Measurements from ENCODE around the gene KCNT1. TPM values are rescaled to one million over a fixed set of nuclear protein-coding genes. Genes with fewer than 3 reads are reported as not detected.

KCNT1 gene
- total RNA-seq, 4 donors from 2014 or later, result 0.06 to 0.17 TPM; not detected in 2

- Histone ChIP-seq H3K9me3 (no peaks in the 10 kb centered on the region), H3K27me3 (peaks cover 0 to 97% (median 0%) of the 10 kb centered on the region in 4 donors), H3K4me1 (peaks cover 0 to 7% (median 3%) of the 10 kb centered on the region in 4 donors), H3K4me3 (no peak overlapping the region), H3K27ac (replicated peaks in 1 of 4) (no peak overlapping the region), H3K36me3 (no peaks in the 10 kb centered on the region)
- intact Hi-C loops (cut with DNase I), result no loop called here
- TF ChIP-seq POLR2AphosphoS5 (IDR thresholded peaks at IDR 0.05) (no peak), EP300 (IDR thresholded peaks at IDR 0.05) (no peak), POLR2A (IDR thresholded peaks at IDR 0.05; ENCODE audit: low read depth) (no peak)
- TF ChIP-seq, protein P1, sequence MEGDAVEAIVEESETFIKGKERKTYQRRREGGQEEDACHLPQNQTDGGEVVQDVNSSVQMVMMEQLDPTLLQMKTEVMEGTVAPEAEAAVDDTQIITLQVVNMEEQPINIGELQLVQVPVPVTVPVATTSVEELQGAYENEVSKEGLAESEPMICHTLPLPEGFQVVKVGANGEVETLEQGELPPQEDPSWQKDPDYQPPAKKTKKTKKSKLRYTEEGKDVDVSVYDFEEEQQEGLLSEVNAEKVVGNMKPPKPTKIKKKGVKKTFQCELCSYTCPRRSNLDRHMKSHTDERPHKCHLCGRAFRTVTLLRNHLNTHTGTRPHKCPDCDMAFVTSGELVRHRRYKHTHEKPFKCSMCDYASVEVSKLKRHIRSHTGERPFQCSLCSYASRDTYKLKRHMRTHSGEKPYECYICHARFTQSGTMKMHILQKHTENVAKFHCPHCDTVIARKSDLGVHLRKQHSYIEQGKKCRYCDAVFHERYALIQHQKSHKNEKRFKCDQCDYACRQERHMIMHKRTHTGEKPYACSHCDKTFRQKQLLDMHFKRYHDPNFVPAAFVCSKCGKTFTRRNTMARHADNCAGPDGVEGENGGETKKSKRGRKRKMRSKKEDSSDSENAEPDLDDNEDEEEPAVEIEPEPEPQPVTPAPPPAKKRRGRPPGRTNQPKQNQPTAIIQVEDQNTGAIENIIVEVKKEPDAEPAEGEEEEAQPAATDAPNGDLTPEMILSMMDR (IDR thresholded peaks at IDR 0.05), result no peak
- no peak for DNase-seq (ENCODE audit: extremely low spot score)
- 67% methylated on average over 3 of the region's 24 CpGs for WGBS
Observed at GRCh38 chr9:135741276-135742219, 39.6 kb downstream of the KCNT1 start.

DNA sequence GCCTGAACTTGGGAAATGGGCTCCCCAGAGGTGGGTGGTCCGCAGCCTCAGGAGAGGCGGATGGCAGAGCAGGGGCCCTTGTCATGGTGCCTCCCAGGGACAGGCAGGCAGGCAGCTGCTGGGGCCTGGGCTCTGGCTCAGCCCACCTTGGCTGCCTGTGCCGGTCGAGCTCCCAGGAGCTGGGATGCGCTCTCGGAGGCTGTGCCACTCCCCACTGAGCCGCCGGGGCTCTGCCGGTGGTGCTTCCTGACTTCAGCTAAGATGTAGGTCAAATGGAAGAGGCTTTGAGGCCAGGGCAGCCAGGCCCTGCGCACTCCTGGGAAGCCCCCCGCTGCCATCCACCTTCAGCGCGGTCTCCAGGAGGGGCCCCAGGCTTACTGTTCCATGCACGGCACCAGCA, 41.0 kb downstream of the KCNT1 start:
- WGBS, result no CpG with 5 or more reads among the region's 14 CpGs
- peaks cover 0 to 97% (median 0%) of the 10 kb centered on the region in 4 donors for H3K27me3 ChIP-seq

DNA sequence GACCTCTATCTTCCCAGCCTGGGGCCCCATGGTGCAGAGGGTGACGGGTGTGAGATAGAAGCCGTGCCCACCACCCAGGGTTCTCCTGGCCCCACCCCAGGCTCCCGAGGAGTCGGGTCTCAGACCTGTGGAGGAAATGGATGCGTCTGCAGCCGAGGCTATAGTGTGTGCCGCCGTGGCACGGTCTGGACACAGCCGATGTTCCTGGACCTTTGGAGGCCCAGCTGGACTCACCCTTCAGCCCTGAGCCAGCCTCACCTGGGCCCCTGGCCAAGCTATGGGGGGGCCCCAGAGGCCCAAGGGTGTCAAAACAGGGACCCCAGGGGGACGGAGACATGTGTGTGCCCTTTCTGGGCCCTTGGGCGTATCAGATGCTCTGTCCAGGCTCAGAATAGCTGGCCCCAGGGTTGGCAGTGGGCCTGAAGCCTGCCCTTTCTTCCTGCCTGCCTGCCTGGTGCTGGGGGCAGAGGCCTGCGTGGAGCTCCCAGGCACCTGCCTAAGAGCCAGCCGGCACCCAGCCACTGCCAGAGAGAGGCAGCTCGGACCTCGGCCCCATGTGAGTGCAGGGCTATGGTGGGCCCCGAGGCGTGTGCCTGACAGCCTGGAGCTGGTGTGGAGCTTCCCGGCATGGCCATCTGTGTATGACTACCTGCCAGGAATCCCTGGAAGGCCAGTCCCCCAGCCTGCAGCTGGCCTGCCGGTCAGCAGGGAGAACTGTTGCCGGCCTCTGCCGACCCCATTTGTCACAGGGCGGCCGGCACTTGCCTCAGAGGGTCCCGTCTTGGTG, 41.8 kb downstream of the KCNT1 start:
- Histone ChIP-seq H3K36me3 (no peaks in the 10 kb centered on the region), H3K9me3 (no peaks in the 10 kb centered on the region), H3K4me3 (no peak overlapping the region), H3K27me3 (peaks cover 0 to 97% (median 0%) of the 10 kb centered on the region in 4 donors), H3K4me1 (peaks cover 0 to 7% (median 0%) of the 10 kb centered on the region in 4 donors), H3K27ac (replicated peaks in 1 of 4) (no peak overlapping the region)
- TF ChIP-seq POLR2AphosphoS5 (IDR thresholded peaks at IDR 0.05), result no peak
- TF ChIP-seq EP300 (IDR thresholded peaks at IDR 0.05), result no peak
- TF ChIP-seq, protein P1 (IDR thresholded peaks at IDR 0.05), result no peak
- TF ChIP-seq POLR2A (IDR thresholded peaks at IDR 0.05; ENCODE audit: low read depth), result no peak
- 81% methylated on average over 16 of the region's 25 CpGs for WGBS
- no peak for DNase-seq (ENCODE audit: extremely low spot score)
- intact Hi-C loops (cut with DNase I), result no loop called here

More for the DNA sequence above, 41.0 kb downstream of the KCNT1 start:
- H3K27ac ChIP-seq (replicated peaks in 1 of 4), result no peak overlapping the region
- peaks cover 0 to 7% (median 0%) of the 10 kb centered on the region in 4 donors for H3K4me1 ChIP-seq
- H3K36me3 ChIP-seq, result no peaks in the 10 kb centered on the region
- TF ChIP-seq POLR2AphosphoS5 (IDR thresholded peaks at IDR 0.05) (no peak), EP300 (IDR thresholded peaks at IDR 0.05) (no peak), POLR2A (IDR thresholded peaks at IDR 0.05; ENCODE audit: low read depth) (no peak)
- TF ChIP-seq, protein P1 (IDR thresholded peaks at IDR 0.05), result no peak
- H3K9me3 ChIP-seq, result no peaks in the 10 kb centered on the region
- no peak for DNase-seq (ENCODE audit: extremely low spot score)
- intact Hi-C loops (cut with DNase I), result no loop called here
- no peak overlapping the region for H3K4me3 ChIP-seq

DNA sequence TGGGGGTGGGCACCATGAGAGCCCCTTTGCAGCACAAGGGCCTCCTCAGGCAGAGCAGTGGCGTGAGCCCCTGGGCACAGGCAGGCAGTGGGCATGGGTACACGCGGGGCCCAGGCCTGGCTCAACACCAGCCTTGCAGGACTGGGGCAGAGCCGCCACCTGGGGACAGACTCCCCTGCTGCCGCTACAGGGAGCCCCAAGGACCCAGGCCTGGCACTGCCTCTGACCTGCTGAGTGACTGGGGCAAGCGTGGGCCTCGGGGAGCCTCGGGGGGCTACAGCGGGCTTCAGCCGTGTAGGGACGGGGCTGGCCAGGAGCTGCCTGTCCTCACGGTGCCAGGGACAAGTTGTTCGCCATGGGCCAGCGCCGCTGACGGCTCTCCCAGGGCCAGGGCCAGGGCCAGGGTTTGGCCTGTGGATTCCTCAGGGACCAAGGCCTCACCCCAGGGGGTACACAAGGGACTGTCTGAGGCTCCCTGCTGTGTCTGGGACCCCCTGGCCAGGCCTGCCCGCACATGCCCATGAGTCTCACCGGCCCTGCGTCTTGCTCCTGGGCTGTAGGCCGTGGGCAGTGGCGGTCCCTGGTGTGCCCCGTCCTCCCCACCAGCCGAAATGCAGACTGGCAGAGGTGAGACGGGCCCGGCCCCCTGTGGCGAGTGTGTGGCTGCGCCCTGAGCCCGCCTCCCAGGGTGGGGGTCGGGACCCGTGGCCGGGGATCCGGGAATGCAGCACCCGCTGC, 42.5 kb downstream of the KCNT1 start:
- Histone ChIP-seq H3K27ac (replicated peaks in 1 of 4) (no peak overlapping the region), H3K27me3 (peaks cover 0 to 97% (median 0%) of the 10 kb centered on the region in 4 donors), H3K4me1 (peaks cover 0 to 7% (median 0%) of the 10 kb centered on the region in 4 donors), H3K4me3 (no peak overlapping the region), H3K36me3 (no peaks in the 10 kb centered on the region), H3K9me3 (no peaks in the 10 kb centered on the region)
- no peak for DNase-seq (ENCODE audit: extremely low spot score)
- intact Hi-C loops (cut with DNase I), result no loop called here
- TF ChIP-seq POLR2A (IDR thresholded peaks at IDR 0.05; ENCODE audit: low read depth) (no peak), POLR2AphosphoS5 (IDR thresholded peaks at IDR 0.05) (no peak), EP300 (IDR thresholded peaks at IDR 0.05) (no peak)
- TF ChIP-seq, protein P1 (IDR thresholded peaks at IDR 0.05), result no peak
- 82% methylated on average over 6 of the region's 33 CpGs for WGBS
